T-helper 2 cell treated with Interferon-gamma antibody and Interleukin-4, amounts not matched to agents 5 μg/mL and 100 μg/mL, for 36 hours (primary cell): ENCODE data around the gene BIVM.
A peak's percentile ranks its signal among the peaks of the same experiment; 100 is the strongest.

Experiments
- DNase-seq: peaks from one replicate; pipeline ENCODE4 v3.0.0; 2021; ENCODE audit warnings: low spot score
- H3K27ac Mint-ChIP-seq: one replicate; pipeline ENCODE4 v1.8.0; 2021; ENCODE audit warnings: mild to moderate bottlenecking, mixed read lengths
- H3K27me3 Mint-ChIP-seq: one replicate; pipeline ENCODE4 v1.8.0; 2021; ENCODE audit warnings: low read depth, mixed read lengths
- H3K36me3 Mint-ChIP-seq: one replicate; pipeline ENCODE4 v1.8.0; 2021; ENCODE audit warnings: low read depth, mixed read lengths
- H3K4me1 Mint-ChIP-seq: one replicate; pipeline ENCODE4 v1.8.0; 2021; ENCODE audit warnings: low read depth, mixed read lengths
- H3K4me3 Mint-ChIP-seq: one replicate; pipeline ENCODE4 v1.8.0; 2022; ENCODE audit warnings: mild to moderate bottlenecking, moderate library complexity, mixed read lengths
- H3K9me3 Mint-ChIP-seq: one replicate; pipeline ENCODE4 v1.8.0; 2021; ENCODE audit warnings: mixed read lengths

BIVM gene

DNA sequence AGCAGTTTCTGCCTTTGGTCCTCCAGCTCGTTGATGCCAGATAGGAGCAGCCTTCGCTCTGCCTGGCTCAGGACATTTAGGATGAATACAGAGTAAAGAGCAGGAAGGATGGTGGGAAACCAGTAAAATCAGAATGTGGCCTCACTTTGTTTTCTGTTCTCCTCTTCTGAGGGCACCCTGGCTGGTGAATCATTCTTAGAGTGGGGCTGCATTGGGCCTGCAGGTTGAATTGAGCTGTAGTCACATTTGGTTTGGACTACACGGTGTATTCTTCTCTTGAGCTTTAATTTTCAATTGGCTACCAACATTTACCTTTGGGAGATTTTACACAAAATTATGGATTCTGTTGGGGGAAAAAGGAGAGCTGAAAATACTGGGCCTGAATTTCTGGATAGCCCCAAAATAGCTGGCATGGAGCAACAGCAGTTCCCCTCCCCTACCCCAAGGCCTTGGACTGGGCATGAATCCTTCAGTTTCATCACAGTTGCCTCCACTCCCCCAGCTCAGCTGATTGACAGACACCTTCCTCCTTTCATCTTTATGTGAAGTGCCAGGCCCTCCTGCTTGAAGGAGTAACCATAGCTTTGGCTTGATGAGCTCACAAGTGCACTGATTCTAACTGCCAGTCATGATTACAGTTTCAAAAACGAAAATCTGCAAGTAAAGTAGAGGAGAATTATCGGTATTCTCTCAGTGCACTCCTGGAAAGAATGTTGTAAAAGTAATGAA, 71.2 kb downstream of the BIVM start:
- no peak for DNase-seq
- Mint-ChIP-seq H3K9me3 (no peaks in the 10 kb centered on the region), H3K27ac (peak overlapping the region; percentile 46), H3K4me1 (peaks cover 16% of the 10 kb centered on the region), H3K27me3 (no peaks in the 10 kb centered on the region), H3K4me3 (no peak overlapping the region), H3K36me3 (peaks cover 67% of the 10 kb centered on the region)

DNA sequence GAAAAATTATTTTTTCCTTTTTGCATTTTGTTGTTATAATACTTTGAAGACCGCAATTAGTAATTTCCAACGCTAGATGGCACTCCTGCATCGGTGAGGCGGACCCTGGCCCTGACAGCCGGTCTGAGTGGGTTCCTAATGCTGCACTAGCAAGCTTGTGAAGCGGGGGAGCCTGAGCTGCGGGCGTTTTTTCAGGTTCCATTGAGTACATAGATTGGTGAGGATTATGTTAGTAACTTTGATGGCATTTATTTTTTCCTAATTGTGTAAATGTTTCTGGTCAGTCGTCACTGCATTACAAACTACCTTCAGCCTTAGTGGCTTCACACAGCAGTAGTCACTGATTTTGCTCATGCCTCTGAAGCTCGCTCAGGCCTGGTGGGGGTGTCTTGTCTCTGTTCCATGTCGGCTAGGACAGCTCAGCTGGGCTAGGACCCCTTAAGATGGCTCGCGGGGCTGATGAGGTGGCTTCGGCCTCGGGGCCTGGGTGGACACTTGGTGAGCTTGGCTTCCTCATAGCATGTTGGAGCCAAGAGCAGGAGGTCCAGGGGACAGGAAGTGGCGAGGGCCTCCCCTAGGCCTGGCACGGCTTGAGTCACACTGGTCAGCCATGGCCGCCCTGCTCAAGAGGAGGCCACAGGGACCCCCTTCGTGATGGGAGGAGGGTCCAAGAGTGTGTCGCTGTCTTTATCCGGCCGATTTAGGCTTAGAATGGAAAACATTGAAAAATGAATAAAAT, 71.9 kb downstream of the BIVM start:
- Mint-ChIP-seq H3K4me3 (no peak overlapping the region), H3K27me3 (no peaks in the 10 kb centered on the region), H3K4me1 (peaks cover 16% of the 10 kb centered on the region), H3K9me3 (no peaks in the 10 kb centered on the region), H3K36me3 (peaks cover 66% of the 10 kb centered on the region), H3K27ac (peak overlapping the region; percentile 46)
- DNase-seq = peak; percentile 25

DNA sequence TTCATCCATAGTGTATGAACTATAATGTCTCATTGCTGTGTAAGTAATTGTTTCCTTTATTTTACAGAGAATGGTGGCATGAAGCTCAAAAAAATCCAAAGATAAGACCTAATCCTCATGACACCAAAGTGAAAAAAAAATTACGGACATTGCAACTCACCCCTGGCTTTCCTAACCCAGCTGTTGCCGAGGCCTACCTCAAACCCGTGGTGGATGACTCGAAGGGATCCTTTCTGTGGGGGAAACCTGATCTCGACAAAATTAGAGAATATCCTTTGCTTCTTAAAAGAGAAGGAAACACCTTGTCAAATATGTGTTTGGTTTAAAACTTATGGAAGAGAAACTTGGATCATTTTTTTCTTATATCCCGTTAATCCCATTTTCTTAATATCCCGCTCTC, 73.2 kb downstream of the BIVM start:
- Mint-ChIP-seq H3K36me3 (peaks cover 69% of the 10 kb centered on the region), H3K27me3 (no peaks in the 10 kb centered on the region), H3K9me3 (no peaks in the 10 kb centered on the region), H3K4me1 (peaks cover 16% of the 10 kb centered on the region), H3K27ac (peak overlapping the region; percentile 69), H3K4me3 (no peak overlapping the region)
- DNase-seq = no peak

DNA sequence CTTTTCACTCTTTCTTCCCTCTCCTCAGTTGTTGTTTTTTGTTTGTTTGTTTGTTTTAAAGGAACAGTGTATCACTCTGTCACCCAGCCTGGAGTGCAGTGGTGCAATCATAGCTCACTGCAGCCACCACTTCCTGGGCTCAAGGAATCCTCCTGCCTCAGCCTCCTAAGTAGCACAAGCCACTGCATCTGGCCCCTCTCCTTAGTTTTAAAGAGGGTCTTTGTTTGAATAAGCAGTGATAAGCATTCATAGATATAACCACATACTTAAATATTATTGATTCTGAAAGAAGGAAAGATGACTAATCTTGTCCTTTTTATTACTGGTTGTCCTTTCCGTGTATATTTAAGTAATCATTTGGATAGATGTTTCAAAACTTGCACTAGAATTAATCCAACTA, 73.6 kb downstream of the BIVM start:
- DNase-seq = no peak
- Mint-ChIP-seq H3K36me3 (peaks cover 68% of the 10 kb centered on the region), H3K4me1 (peaks cover 16% of the 10 kb centered on the region), H3K4me3 (no peak overlapping the region), H3K27ac (peak overlapping the region; percentile 69), H3K27me3 (no peaks in the 10 kb centered on the region), H3K9me3 (no peaks in the 10 kb centered on the region)

DNA sequence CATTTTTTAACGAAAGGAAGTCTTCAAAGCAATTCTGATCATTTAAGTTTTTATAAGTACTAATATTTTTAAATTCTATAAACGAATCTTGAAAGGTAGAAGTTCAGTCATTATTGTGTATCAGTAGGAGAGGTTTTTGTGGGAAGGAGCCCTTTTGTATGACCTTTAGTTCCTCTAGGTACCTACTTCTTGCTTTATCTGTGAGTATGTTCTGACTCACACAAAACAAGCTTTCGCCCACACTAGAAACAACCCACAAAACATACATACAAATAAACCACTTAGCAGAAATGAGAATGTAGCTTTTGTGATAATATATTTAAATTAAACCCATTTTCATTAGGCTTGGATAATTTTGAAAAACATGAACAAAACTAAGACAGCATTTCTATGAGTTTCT, 74.7 kb downstream of the BIVM start:
- Mint-ChIP-seq H3K36me3 (peaks cover 62% of the 10 kb centered on the region), H3K4me1 (peaks cover 15% of the 10 kb centered on the region), H3K27ac (no peak overlapping the region), H3K4me3 (no peak overlapping the region), H3K9me3 (no peaks in the 10 kb centered on the region), H3K27me3 (no peaks in the 10 kb centered on the region)
- DNase-seq = peak; percentile 26

DNA sequence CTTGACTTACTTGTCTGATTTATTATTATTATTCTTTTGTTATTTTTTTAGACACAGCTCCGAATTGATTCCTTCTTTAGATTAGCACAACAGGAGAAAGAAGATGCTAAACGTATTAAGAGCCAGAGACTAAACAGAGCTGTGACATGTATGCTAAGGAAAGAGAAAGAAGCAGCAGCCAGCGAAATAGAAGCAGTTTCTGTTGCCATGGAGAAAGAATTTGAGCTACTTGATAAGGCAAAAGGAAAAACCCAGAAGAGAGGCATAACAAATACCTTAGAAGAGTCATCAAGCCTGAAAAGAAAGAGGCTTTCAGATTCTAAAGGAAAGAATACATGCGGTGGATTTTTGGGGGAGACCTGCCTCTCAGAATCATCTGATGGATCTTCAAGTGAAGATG, 76.3 kb downstream of the BIVM start:
- no peak overlapping the region for H3K27ac Mint-ChIP-seq
- no peak overlapping the region for H3K4me3 Mint-ChIP-seq
- no peaks in the 10 kb centered on the region for H3K9me3 Mint-ChIP-seq
- peaks cover 10% of the 10 kb centered on the region for H3K4me1 Mint-ChIP-seq
- no peaks in the 10 kb centered on the region for H3K27me3 Mint-ChIP-seq
- DNase-seq = no peak
- peaks cover 50% of the 10 kb centered on the region for H3K36me3 Mint-ChIP-seq

DNA sequence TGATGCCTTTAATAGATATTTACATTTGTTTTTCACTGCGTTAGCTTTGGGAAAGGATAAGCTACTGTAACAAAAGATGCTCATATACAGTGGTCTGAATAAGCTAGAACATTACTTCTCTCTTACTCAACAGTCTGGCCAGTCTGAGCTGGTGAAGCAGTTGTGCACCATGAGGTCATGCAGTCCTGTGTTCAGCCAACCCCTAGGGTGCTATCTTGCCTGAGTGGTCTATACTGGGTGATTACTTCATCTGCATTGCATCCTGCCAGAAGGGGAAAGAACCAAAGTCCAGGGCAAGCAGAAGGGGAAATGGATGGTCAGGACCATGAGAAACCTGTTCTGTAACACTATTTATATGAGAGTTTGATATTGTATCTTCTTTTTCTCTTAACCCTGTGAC, 78.4 kb downstream of the BIVM start:
- H3K27ac Mint-ChIP-seq = no peak overlapping the region

DNA sequence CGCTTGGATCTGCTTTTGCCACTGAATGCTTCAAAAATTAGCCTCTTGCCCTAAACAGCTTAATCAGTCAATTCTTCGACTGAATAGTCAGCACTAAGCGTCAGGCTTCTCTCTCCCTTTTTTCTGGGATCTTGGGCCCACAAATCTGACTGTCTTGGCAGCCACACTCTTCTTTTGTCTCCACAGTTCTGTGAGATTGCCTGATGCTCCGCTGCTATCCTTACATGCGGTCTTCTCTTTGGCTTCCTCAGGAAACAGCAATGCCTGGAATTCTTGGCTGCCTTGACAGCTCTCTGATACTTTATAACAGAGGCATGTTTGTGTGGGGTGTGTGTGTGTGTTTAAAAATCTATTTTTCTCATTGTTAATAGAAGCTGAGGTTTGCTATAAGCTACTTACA, 79.6 kb downstream of the BIVM start:
- Mint-ChIP-seq H3K36me3 (peaks cover 28% of the 10 kb centered on the region), H3K4me3 (no peak overlapping the region), H3K4me1 (no peaks in the 10 kb centered on the region), H3K9me3 (no peaks in the 10 kb centered on the region), H3K27me3 (no peaks in the 10 kb centered on the region), H3K27ac (no peak overlapping the region)
- no peak for DNase-seq

More for the DNA sequence above, 78.4 kb downstream of the BIVM start:
- Mint-ChIP-seq H3K27me3 (no peaks in the 10 kb centered on the region), H3K4me3 (no peak overlapping the region), H3K4me1 (peaks cover 3% of the 10 kb centered on the region), H3K9me3 (no peaks in the 10 kb centered on the region), H3K36me3 (peaks cover 37% of the 10 kb centered on the region)
- no peak for DNase-seq

DNA sequence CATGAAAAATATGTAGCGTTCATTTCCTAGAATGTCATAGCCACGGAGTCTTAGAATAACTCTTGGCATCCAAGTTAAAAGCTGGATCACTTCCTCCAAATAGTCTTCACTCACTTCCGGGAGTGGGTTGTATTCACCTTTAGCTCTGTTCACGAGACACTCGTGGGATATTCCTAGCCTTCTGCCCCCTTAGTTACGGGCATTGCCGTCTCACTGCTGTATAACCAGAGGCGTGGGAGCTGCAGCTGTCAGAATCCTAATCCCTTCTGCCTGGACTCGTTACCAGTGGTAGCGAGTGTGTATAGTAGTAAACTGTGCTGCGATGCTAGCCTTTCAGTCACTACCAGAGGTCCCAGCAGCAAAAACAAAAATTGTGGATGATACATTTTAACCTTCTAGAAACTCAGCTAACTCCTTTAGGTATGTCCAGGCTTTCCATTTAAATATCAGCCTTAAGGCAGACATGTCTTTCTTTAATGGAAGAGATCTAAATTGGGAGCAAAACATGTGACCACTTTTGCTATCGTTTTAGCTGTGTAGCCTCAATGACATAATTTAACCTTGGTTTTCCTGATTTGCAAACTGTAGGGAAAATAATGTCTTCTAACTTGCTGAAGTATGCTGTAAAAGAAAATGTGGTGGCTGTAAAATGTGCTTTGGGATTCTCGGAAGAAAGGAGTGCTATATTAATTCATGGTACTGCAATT, 81.0 kb downstream of the BIVM start:
- Mint-ChIP-seq H3K27ac (no peak overlapping the region), H3K4me3 (no peak overlapping the region), H3K27me3 (no peaks in the 10 kb centered on the region), H3K4me1 (no peaks in the 10 kb centered on the region), H3K9me3 (no peaks in the 10 kb centered on the region), H3K36me3 (peaks cover 22% of the 10 kb centered on the region)
- DNase-seq = no peak

DNA sequence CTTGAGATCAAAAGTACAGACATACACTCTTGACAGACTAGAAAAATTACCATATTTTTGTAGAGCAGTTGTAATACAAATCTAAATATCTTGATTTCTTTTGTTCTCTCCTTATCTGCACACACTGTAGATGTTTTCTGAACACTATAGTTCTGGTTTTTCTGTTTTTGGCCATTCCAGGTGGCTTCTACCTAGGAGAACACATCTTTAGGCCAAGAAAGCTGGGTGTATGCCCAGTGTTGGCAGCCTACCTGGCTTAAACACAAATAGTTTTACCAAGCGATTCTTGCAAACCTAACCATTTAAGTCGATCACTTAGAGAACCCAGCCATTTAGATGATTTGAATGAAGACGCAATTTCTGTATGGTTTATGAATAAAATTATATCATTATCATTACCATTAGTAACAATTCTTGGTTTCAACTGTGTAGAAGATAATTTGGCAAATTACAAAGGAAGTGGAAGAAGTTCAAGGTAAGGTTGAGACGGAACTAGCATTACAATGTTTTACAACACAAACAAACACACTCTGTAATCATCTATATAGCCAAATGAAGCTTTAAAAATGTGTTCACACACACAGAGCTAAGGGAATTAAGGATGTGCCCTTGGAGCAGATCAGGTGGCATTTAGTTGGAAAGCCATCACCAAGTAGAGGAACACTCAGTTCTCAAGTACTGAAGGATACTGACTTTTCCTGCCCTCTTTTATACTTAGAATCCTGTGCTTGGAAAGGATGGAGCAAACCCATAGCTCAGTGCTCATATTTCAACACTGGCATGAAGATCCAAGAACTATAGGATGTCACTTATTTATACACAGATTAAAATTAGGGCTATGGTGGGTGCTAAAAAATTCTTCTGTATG, 83.1 kb downstream of the BIVM start:
- H3K36me3 Mint-ChIP-seq = peaks cover 6% of the 10 kb centered on the region
- H3K27ac Mint-ChIP-seq = no peak overlapping the region
- H3K4me1 Mint-ChIP-seq = no peaks in the 10 kb centered on the region

More for the DNA sequence above, 83.1 kb downstream of the BIVM start:
- no peak for DNase-seq
- Mint-ChIP-seq H3K27me3 (no peaks in the 10 kb centered on the region), H3K9me3 (no peaks in the 10 kb centered on the region), H3K4me3 (no peak overlapping the region)
